HepG2 (cell line): Measurements from ENCODE around the gene CD300LB.
"Not testable (repeated sequence)": the region's sequence is repeated elsewhere in the genome, so short reads cannot be mapped to it uniquely, and the experiment has no call there.

Experiments used
- CHD2 ChIP-seq: IDR thresholded peaks from 2 replicates; pipeline ENCODE4 v1.6.1; 2011; ENCODE audit warnings: low read depth, low read length, improper control_type of control experiment
- CTCF ChIP-seq: sonication (generic); formaldehyde crosslinking; IDR thresholded peaks from 2 replicates; pipeline ENCODE4 v1.5.0; 2020; ENCODE audit warnings: mild to moderate bottlenecking, missing genetic modification reagents, moderate library complexity
- MXD3 ChIP-seq: IDR thresholded peaks from 2 replicates; pipeline ENCODE4 v1.6.1; 2016; ENCODE audit warnings: mild to moderate bottlenecking, missing biosample characterization, missing genetic modification reagents
- POLR2A ChIP-seq, 2 experiments: IDR thresholded peaks; 2 replicates each; pipeline ENCODE4 v1.6.1; 2011; ENCODE audit warnings: low read depth in 2 of 2, low read length in 2 of 2, mild to moderate bottlenecking in 1 of 2, moderate library complexity in 1 of 2; ENCODE audit not compliant: insufficient read depth in 1 of 2
- SIX1 ChIP-seq: sonication (generic); formaldehyde crosslinking; IDR thresholded peaks from 2 replicates; pipeline ENCODE4 v1.4.0; 2020; ENCODE audit warnings: missing genetic modification reagents, borderline replicate concordance
- SOX6 ChIP-seq, 2 experiments: fragments of 450-650 bp in 1 of 2; sonication (generic) in 1 of 2; formaldehyde crosslinking in 1 of 2; IDR thresholded peaks; 2 replicates each; pipeline versions ENCODE4 v1.4.0 to v1.6.1; 2017 to 2020; ENCODE audit warnings: antibody characterized with exemption in 1 of 2, mild to moderate bottlenecking in 1 of 2, missing genetic modification reagents in 1 of 2
- ZBTB8A ChIP-seq: sonication (generic); formaldehyde crosslinking; IDR thresholded peaks from 2 replicates; pipeline ENCODE4 v1.4.0; 2020; ENCODE audit warnings: mild to moderate bottlenecking, low read depth, missing genetic modification reagents, borderline replicate concordance
- ZNF260 ChIP-seq: sonication (generic); formaldehyde crosslinking; IDR thresholded peaks from 2 replicates; pipeline ENCODE4 v1.4.0; 2020; ENCODE audit warnings: missing genetic modification reagents, low read depth, mild to moderate bottlenecking, borderline replicate concordance

GRCh38 chr17:74573635-74574034, 42.4 kb upstream of the CD300LB start:
- not testable (repeated sequence) for TF ChIP-seq SIX1 (CRISPR knock-in tag); ZNF260 (CRISPR knock-in tag); MXD3 (CRISPR knock-in tag); CTCF (CRISPR knock-in tag); CHD2; ZBTB8A (CRISPR knock-in tag); POLR2A (IDR thresholded peaks at IDR 0.05; ENCODE audit: insufficient read depth in 1 of 2, low read depth in 2 of 2, low read length in 2 of 2); SOX6 (IDR thresholded peaks at IDR 0.05); SOX6 (CRISPR knock-in tag; IDR thresholded peaks at IDR 0.05)
